GM21619 (cell line): ENCODE data around the gene GPC6.

Experiments used
- ATAC-seq: cut with Tn5 transposase; IDR thresholded peaks from one replicate; pipeline ENCODE4 v1.9.1; 2021; ENCODE audit not compliant: unreplicated experiment

Gene GPC6

DNA sequence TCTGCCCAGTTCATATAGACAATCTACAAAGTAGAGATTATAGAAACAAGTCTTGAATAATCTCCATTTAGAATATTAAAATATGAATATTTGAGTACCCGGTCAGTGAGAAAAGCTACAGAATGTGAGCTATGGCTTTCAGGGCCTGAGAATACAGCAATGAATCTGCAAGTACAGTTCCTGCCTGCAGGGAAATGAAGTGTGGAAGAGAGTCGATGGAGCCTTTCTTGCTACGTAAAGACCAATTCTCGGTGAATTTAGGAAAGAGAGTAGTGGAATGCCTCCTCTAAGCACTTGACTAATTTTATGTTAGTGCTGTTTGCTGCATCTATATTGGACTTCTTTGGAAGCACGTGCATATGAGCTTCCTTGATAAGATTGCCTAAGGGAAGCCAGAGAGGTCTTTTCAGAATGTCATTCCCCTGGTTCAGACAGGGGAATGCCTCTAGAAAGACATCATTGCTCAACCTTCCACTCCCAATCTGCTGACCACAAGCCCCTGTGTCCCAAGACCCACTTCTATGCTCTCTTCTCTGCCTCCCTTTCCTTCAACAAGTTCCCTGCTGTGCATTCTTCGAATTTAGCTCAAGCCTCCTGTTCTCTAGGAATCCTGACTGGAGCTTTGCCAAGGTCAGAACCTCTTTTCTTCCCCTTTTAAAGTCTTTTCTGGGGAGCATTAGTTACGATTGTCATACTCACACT, 41.9 kb downstream of the GPC6 start:
- ATAC-seq: no peak

DNA sequence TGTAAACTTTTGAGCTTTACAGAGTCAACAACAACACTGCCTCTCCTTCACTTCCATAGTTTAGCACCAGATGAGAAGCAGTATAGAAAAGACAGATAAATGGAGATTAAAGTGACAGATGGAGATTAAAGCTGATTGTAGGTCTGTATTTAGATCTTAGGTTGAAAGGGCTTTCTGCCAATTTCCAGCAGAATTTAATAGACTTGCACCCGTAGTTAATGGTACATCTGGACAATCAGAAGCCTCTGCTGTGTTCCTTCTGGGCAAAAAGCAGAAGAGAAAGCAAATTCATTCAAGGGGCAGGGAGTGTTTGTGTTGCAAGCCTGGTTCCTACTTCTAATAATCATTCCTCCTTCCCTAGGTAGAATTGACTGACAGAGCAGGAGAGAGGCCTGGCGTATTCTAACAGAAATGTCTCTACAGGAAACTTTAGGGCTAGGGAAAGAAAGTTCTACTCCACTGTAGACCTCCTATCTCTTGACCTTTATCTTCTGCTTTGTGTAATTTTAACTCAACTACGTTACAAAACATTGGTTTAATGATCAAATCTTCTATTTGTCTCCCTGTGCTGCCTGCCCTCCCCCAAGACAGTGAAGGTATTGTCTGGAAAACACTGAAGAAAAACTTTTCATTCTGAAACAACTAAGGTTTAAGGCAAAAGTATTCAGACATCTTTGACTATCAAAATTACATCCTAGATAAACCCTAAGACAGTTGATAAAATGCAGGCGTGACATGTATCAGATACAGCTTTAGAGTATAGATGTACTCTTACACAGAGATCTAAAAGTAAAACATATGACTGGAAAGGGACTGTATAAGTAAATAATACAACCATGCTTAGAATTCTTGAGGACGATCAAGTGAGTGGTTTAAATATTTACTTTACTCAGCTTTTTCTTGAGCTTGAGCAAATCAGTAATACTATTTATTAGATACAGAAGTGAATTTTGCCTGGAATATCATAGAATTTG, 44.4 kb downstream of the GPC6 start:
- ATAC-seq: no peak

DNA sequence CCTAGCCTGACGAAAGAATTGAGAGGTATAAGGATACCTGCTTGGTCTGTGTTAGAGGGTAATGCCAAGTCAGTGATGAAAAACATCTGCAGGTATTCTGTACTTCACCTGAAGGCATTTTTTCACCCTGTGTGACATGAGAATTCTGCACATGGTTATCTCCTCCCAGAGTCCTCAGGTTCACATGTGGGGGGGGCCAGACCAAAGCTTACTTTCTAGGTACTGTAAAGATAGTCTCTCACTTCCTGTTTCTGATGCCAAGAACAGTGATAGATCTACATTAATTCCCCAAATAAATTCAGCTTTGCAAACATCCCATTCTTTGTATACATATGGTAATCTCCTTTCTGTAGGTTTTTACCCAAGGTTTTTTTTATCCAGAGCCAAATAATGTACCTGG, 53.4 kb downstream of the GPC6 start:
- ATAC-seq: no peak

GRCh38 chr13:93280688-93281087, 54.1 kb downstream of the GPC6 start:
- no peak for ATAC-seq

GRCh38 chr13:93283255-93283654, 56.6 kb downstream of the GPC6 start:
- ATAC-seq: no peak

- ATAC-seq: no peak
Observed at GRCh38 chr13:93284064-93284463, 57.5 kb downstream of the GPC6 start.

GRCh38 chr13:93286047-93286446, 59.4 kb downstream of the GPC6 start:
- no peak for ATAC-seq

GRCh38 chr13:93289053-93289452, 62.4 kb downstream of the GPC6 start:
- no peak for ATAC-seq

- ATAC-seq: no peak
Observed at GRCh38 chr13:93289842-93290241, 63.2 kb downstream of the GPC6 start.

DNA sequence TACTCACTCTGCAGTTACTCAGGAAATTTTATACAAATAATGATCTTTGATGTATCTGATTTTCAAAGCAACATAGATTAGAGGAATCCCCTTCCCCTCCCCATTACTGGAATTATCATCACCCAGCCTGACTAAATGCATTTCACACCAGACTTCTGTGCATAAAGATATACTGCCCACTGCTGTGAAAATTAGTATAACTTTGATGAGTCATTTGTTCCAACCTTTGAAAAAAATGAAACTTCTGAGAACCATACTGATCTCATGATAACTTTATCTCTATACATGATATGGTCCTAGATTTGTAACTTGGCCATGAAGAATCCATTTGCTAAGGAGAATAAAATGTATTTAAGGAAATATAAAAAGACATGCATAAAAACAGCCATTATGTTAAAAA, 63.9 kb downstream of the GPC6 start:
- no peak for ATAC-seq

GRCh38 chr13:93292366-93292765, 65.8 kb downstream of the GPC6 start:
- no peak for ATAC-seq

DNA sequence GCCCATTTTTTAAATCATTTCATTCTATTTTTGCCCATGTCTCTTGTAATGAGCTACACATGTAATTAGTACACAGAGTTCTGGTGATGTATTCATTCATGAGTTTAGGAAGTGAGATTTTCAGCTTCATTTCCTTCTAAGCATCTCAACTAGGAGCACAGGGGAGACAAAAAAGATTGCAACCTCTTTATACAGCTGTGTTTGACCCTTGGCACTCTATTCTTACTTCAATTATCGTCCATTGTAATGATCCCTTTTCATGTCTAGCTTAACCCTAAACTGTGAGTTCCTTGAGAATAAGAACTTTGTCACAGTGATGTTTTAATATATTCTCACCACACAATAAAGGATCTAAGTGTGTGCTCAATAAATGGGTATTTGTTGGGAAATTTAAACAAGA, 67.1 kb downstream of the GPC6 start:
- ATAC-seq: no peak

- ATAC-seq: no peak
Observed at GRCh38 chr13:93296584-93296983, 70.0 kb downstream of the GPC6 start.

DNA sequence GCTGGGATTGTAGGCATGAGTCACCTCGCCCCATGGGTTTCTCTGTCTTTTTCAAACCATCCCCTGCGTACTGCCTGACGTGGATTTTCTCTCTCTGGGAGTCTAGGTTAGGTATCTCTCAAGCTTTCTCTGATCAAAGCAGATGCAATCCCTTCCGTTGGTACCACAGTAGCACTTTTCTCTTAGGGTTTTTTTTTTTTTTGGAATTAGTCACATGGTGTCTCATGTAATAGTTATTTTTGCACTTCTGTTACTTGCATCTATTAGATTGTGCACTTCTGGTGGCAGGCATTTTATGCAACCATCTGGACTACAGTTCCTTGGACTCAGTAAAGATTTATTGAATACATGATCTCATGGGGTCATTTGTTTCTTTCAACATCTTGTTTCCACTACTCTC, 72.1 kb downstream of the GPC6 start:
- ATAC-seq: no peak

DNA sequence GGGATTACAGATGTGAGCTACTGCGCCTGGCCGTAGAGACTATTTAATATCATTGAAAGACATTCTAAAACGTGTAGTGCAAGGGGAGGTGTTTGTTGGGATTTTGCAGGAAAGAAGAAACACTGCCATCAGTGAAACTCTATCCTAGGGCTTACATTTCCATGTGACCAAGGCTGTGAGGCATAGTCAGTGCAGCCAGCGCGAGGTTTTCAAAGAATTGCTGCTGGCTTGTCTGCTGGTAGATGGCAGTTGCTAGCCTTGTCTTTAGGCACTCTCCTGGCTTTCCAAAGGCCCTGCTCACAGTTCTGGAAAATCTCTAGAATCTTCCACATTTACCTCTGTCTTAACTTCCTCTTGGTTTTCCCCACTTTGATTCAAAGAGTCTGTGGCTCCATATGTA, 77.5 kb downstream of the GPC6 start:
- no peak for ATAC-seq

DNA sequence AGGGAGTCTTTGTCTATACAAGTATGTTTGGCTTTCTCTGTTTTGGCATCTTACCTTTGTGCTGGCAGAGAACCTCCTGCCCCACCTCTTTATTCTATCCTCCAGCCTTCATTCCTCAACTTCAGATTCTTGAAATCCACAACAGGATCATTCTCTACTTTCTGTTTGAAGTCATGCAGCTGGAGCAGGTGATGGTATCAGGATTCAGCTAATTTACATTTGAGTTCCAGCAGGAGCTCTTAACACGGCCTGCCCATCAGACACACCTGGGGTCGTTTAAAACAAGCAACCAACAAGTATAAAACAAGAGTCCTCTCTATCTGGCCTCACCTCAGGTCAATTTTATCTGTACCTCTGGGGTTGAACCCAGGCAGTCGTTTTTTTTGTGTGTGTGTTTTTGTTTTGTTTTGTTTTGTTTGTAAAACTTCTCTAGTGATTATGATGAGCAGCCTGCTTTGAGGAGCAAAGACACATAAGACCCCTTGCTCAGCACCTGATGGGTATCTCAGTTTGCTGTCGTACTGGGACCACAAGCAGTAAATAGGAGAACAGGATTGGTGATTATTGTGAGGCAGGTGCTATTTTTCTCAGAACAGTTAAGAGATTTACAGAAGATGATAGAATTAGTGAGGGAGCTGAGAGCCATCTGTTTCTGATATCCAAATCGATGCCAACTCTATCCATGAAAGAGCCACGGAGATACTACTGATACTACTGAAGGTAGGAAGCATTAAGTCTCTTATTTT, 78.4 kb downstream of the GPC6 start:
- no peak for ATAC-seq

- ATAC-seq: no peak
Observed at GRCh38 chr13:93305886-93306285, 79.3 kb downstream of the GPC6 start.

- no peak for ATAC-seq
Observed at GRCh38 chr13:93307136-93307535, 80.5 kb downstream of the GPC6 start.

GRCh38 chr13:93307651-93308050, 81.0 kb downstream of the GPC6 start:
- ATAC-seq: no peak

GRCh38 chr13:93309886-93310523, 83.4 kb downstream of the GPC6 start:
- ATAC-seq: no peak

GRCh38 chr13:93316841-93317240, 90.2 kb downstream of the GPC6 start:
- no peak for ATAC-seq
